H1 (cell line): Measurements from ENCODE around the gene DAAM1. TPM values are rescaled to one million over a fixed set of nuclear protein-coding genes. Genes with fewer than 3 reads are reported as not detected.

Experiments used
- CTCF ChIA-PET: fragments of 300-600 bp; sonication (Branson Sonifier 250); formaldehyde crosslinking; loops from one replicate; lab custom pipeline; 2021; ENCODE audit not compliant: partially characterized antibody; lab: Charles Lee
- POLR2A ChIA-PET: fragments of 300-600 bp; sonication (Branson Sonifier 250); formaldehyde crosslinking; loops from one replicate; lab custom pipeline; 2021; ENCODE audit warnings: inconsistent platforms; ENCODE audit not compliant: partially characterized antibody; lab: Charles Lee
- DNase-seq, 2 experiments: peaks; one replicate each; pipeline versions ENCODE4 v3.0.0 to v3.0.0-alpha.2; 2010 to 2022; ENCODE audit warnings: low spot score in 2 of 2, low read depth in 1 of 2, mixed read lengths in 1 of 2
- FAIRE-seq: peaks from 2 replicates; lab custom pipeline; 2011; peaks lifted over from hg19 to GRCh38; lab: Jason Lieb, UNC
- H2AFZ ChIP-seq: 2 replicates; pipeline ENCODE4 v1.8.1; 2012; ENCODE audit warnings: low read length, inconsistent platforms
- H2AK5ac ChIP-seq: 2 replicates; pipeline ENCODE4 v1.6.1; 2013; ENCODE audit warnings: low read depth, low read length
- H2BK120ac ChIP-seq: replicated peaks from 2 replicates; pipeline ENCODE3; 2013; ENCODE audit warnings: low read depth, low read length, inconsistent platforms
- H2BK12ac ChIP-seq: 2 replicates; pipeline ENCODE4 v1.6.1; 2013; ENCODE audit warnings: low read depth, low read length
- H2BK15ac ChIP-seq: 2 replicates; pipeline ENCODE4 v1.6.1; 2013; ENCODE audit warnings: low read length
- H2BK20ac ChIP-seq: 2 replicates; pipeline ENCODE4 v1.6.1; 2013; ENCODE audit warnings: low read length
- H2BK5ac ChIP-seq: 2 replicates; pipeline ENCODE4 v1.6.1; 2013; ENCODE audit warnings: low read depth, low read length
- H3K14ac ChIP-seq: 2 replicates; pipeline ENCODE4 v1.6.1; 2013; ENCODE audit warnings: inconsistent platforms; ENCODE audit not compliant: insufficient read length
- H3K18ac ChIP-seq: 2 replicates; pipeline ENCODE4 v1.6.1; 2013; ENCODE audit warnings: low read length; ENCODE audit errors: extremely low read depth
- H3K23ac ChIP-seq: 2 replicates; pipeline ENCODE4 v1.6.1; 2013; ENCODE audit warnings: inconsistent platforms; ENCODE audit not compliant: insufficient read length
- H3K23me2 ChIP-seq: 2 replicates; pipeline ENCODE4 v1.6.1; 2013; ENCODE audit warnings: low read depth, low read length
- H3K27ac ChIP-seq: 2 replicates; pipeline ENCODE4 v1.6.1; 2011; ENCODE audit warnings: low read depth, low read length, inconsistent platforms
- H3K27me3 ChIP-seq, 4 experiments: replicated peaks in 1 of 4; 1 replicate in 1 of 4; 2 replicates in 3 of 4; pipeline versions ENCODE4 v1.6.1 to v1.8.1; 2011 to 2013; ENCODE audit warnings: low read length in 3 of 4, mild to moderate bottlenecking in 3 of 4, inconsistent platforms in 2 of 4, mixed read lengths in 2 of 4, moderate library complexity in 1 of 4; ENCODE audit not compliant: control insufficient read depth in 3 of 4, insufficient read depth in 3 of 4; ENCODE audit errors: extremely low read depth in 1 of 4
- H3K36me3 ChIP-seq, 4 experiments: 2 replicates each; pipeline versions ENCODE4 v1.6.1 to v1.8.1; 2011 to 2013; ENCODE audit warnings: mild to moderate bottlenecking in 4 of 4, low read length in 3 of 4, moderate library complexity in 2 of 4, control low read depth in 1 of 4, inconsistent platforms in 1 of 4; ENCODE audit not compliant: insufficient read depth in 4 of 4, control insufficient read depth in 2 of 4
- H3K4ac ChIP-seq: replicated peaks from 2 replicates; pipeline ENCODE3; 2013; ENCODE audit warnings: low read length, low read depth, mixed read lengths, inconsistent platforms; ENCODE audit not compliant: insufficient read length
- H3K4me1 ChIP-seq, 4 experiments: replicated peaks in 1 of 4; 1 replicate in 1 of 4; 2 replicates in 3 of 4; pipeline versions ENCODE4 v1.6.1 to v1.8.1; 2011 to 2013; ENCODE audit warnings: low read length in 3 of 4, inconsistent platforms in 2 of 4, mixed read lengths in 1 of 4; ENCODE audit not compliant: insufficient read depth in 4 of 4, control insufficient read depth in 3 of 4
- H3K4me2 ChIP-seq, 2 experiments: 2 replicates each; pipeline versions ENCODE4 v1.6.1 to v1.8.1; 2011 to 2013; ENCODE audit warnings: low read depth in 2 of 2, low read length in 2 of 2, control low read depth in 1 of 2, inconsistent platforms in 1 of 2, mild to moderate bottlenecking in 1 of 2; ENCODE audit not compliant: insufficient read depth in 1 of 2
- H3K4me3 ChIP-seq, 4 experiments: fragments of 200-600, 300-600 bp in 1 of 4; sonication (generic), shearing (Covaris generic), sonication (Bioruptor Twin) in 1 of 4; 2 replicates each; pipeline versions ENCODE4 v1.5.1 to v1.8.1; 2011 to 2016; ENCODE audit warnings: low read length in 4 of 4, low read depth in 3 of 4, control low read depth in 2 of 4, inconsistent platforms in 2 of 4, mild to moderate bottlenecking in 2 of 4, mixed read lengths in 1 of 4, moderate library complexity in 1 of 4; ENCODE audit not compliant: insufficient read depth in 2 of 4; ENCODE audit errors: extremely low read depth in 1 of 4
- H3K56ac ChIP-seq: replicated peaks from 2 replicates; pipeline ENCODE3; 2013; ENCODE audit warnings: low read depth, mild to moderate bottlenecking, mixed read lengths, low read length, inconsistent platforms; ENCODE audit not compliant: insufficient read length
- H3K79me1 ChIP-seq: 2 replicates; pipeline ENCODE4 v1.6.1; 2013; ENCODE audit warnings: low read depth, low read length, control low read depth
- H3K79me2 ChIP-seq, 2 experiments: 2 replicates each; pipeline versions ENCODE4 v1.6.1 to v1.8.1; 2012 to 2013; ENCODE audit warnings: low read length in 2 of 2, mild to moderate bottlenecking in 2 of 2, inconsistent platforms in 1 of 2; ENCODE audit not compliant: insufficient read depth in 2 of 2, control insufficient read depth in 1 of 2
- H3K9ac ChIP-seq, 4 experiments: replicated peaks in 1 of 4; 1 replicate in 1 of 4; 2 replicates in 3 of 4; pipeline versions ENCODE4 v1.6.1 to v1.8.1; 2011 to 2013; ENCODE audit warnings: low read depth in 3 of 4, low read length in 3 of 4, control low read depth in 2 of 4, mild to moderate bottlenecking in 2 of 4, moderate library complexity in 2 of 4, inconsistent platforms in 1 of 4; ENCODE audit errors: extremely low read depth in 1 of 4
- H3K9me3 ChIP-seq, 2 experiments: 2 replicates each; pipeline versions ENCODE4 v1.6.1 to v1.8.1; 2012 to 2013; ENCODE audit warnings: mild to moderate bottlenecking in 2 of 2, moderate library complexity in 2 of 2, control low read depth in 1 of 2, inconsistent platforms in 1 of 2, low read depth in 1 of 2, low read length in 1 of 2, mixed read lengths in 1 of 2; ENCODE audit not compliant: insufficient read depth in 2 of 2
- H4K20me1 ChIP-seq, 2 experiments: replicated peaks in 1 of 2; 2 replicates each; pipeline versions ENCODE3 to v1.8.1; 2011 to 2013; ENCODE audit warnings: inconsistent platforms in 2 of 2, low read length in 2 of 2, mild to moderate bottlenecking in 1 of 2; ENCODE audit not compliant: insufficient read depth in 2 of 2, control insufficient read depth in 1 of 2
- H4K5ac ChIP-seq: 2 replicates; pipeline ENCODE4 v1.6.1; 2013; ENCODE audit warnings: low read length, low read depth, mixed read lengths, inconsistent platforms; ENCODE audit not compliant: insufficient read length
- H4K8ac ChIP-seq: 2 replicates; pipeline ENCODE4 v1.8.0; 2013; ENCODE audit warnings: mild to moderate bottlenecking, moderate library complexity, low read length, inconsistent platforms; ENCODE audit not compliant: insufficient read depth; ENCODE audit errors: extremely low read depth
- H4K91ac ChIP-seq: replicated peaks from 2 replicates; pipeline ENCODE3; 2013; ENCODE audit warnings: low read length, mixed read lengths, inconsistent platforms; ENCODE audit not compliant: insufficient read length
- BRCA1 ChIP-seq: IDR thresholded peaks from 2 replicates; pipeline ENCODE4 v1.6.1; 2012; ENCODE audit warnings: low read depth, low read length, improper control_type of control experiment
- CBX5 ChIP-seq: fragments of 300-800, 300-1000 bp; sonication (generic); IDR thresholded peaks from 2 replicates; pipeline ENCODE4 v1.7.1; 2016; ENCODE audit warnings: antibody characterized with exemption, low read length, low read depth
- CBX8 ChIP-seq: fragments of 300-800, 300-1000 bp; sonication (generic); IDR thresholded peaks from 2 replicates; pipeline ENCODE4 v1.7.1; 2016; ENCODE audit warnings: low read depth, low read length, borderline replicate concordance
- CHD1 ChIP-seq: IDR thresholded peaks from 2 replicates; pipeline ENCODE4 v1.6.1; 2012; ENCODE audit warnings: low read depth, low read length, improper control_type of control experiment
- EP300 ChIP-seq, 2 experiments: IDR thresholded peaks; 1 replicate in 1 of 2; 2 replicates in 1 of 2; pipeline ENCODE4 v1.6.1; 2011 to 2012; ENCODE audit warnings: low read depth in 2 of 2, low read length in 2 of 2, mild to moderate bottlenecking in 2 of 2, borderline replicate concordance in 1 of 2, inconsistent platforms in 1 of 2, moderate library complexity in 1 of 2
- RXRA ChIP-seq: IDR thresholded peaks from 2 replicates; pipeline ENCODE4 v1.6.1; 2011; ENCODE audit warnings: low read depth, mild to moderate bottlenecking, low read length, moderate library complexity; ENCODE audit not compliant: insufficient read depth
- SIN3A ChIP-seq, 2 experiments: IDR thresholded peaks in 1 of 2; conservative IDR thresholded peaks in 1 of 2; 2 replicates each; pipeline ENCODE4 v1.6.1; 2011 to 2012; ENCODE audit warnings: low read length in 2 of 2, improper control_type of control experiment in 1 of 2, low read depth in 1 of 2, mild to moderate bottlenecking in 1 of 2
- SIX5 ChIP-seq: IDR thresholded peaks from 2 replicates; pipeline ENCODE4 v1.6.1; 2011; ENCODE audit warnings: mild to moderate bottlenecking, low read depth, low read length
- SP4 ChIP-seq: IDR thresholded peaks from 2 replicates; pipeline ENCODE4 v1.6.1; 2012; ENCODE audit warnings: low read length, inconsistent platforms
- SUZ12 ChIP-seq: fragments of 200-600 bp; sonication (generic); IDR thresholded peaks from 2 replicates; pipeline ENCODE4 v1.6.1; 2012; ENCODE audit warnings: mild to moderate bottlenecking, inconsistent platforms, low read length, moderate library complexity, mixed read lengths
- TAF1 ChIP-seq: IDR thresholded peaks from 2 replicates; pipeline ENCODE4 v1.6.1; 2011; ENCODE audit warnings: mild to moderate bottlenecking, low read depth, low read length
- TAF7 ChIP-seq: optimal IDR thresholded peaks from 2 replicates; pipeline ENCODE3; 2011; ENCODE audit warnings: low read depth, mild to moderate bottlenecking, inconsistent platforms, low read length, moderate library complexity, borderline replicate concordance
- WGBS, 2 experiments: shearing (Covaris generic) in 1 of 2; methylation state at CpG; one replicate each; pipeline versions ENCODE4 v1.1.6 to v1.1.7; 2013 to 2015; ENCODE audit warnings: low lambda C conversion rate in 2 of 2, mixed read lengths in 2 of 2, inconsistent platforms in 1 of 2, low coverage in 1 of 2, missing lambda C conversion rate in 1 of 2; ENCODE audit not compliant: insufficient replicate concordance in 2 of 2, insufficient coverage in 1 of 2, insufficient read length in 1 of 2; ENCODE audit errors: extremely low coverage in 1 of 2, missing lambda C conversion rate in 1 of 2; 5-methylcytosine and 5-hydroxymethylcytosine counted together
- polyA plus RNA-seq, 7 experiments: library from polyadenylated mRNA; depleted of rRNA in 3 of 7; stranded (reverse) in 5 of 7; unstranded in 2 of 7; fragments of >200 nt in 5 of 7; fragments of 200-250 nt in 2 of 7; gene quantifications; 1 replicate in 5 of 7; 2 replicates in 1 of 7; 4 replicates in 1 of 7; pipeline versions ENCODE4 v1.2.1 to v1.2.3, GENCODE V29; 2011 to 2013; ENCODE audit warnings: missing spikeins in 2 of 7, mixed read lengths in 2 of 7
- total RNA-seq: library from RNA; stranded (reverse); fragmentation: NEBNext Ultra II Directional; extraction: Animal tissue kit (Norgen Biotek cat#: 25700); gene quantifications from 2 replicates; pipeline ENCODE4 v1.2.1, GENCODE V29; 2021

DAAM1 gene
- total and polyA plus RNA-seq, 2 of the 8 experiments (the other 6 are each of a cell fraction or from before 2014, with no cell fraction given) = 5.0 to 44.9 TPM

DNA sequence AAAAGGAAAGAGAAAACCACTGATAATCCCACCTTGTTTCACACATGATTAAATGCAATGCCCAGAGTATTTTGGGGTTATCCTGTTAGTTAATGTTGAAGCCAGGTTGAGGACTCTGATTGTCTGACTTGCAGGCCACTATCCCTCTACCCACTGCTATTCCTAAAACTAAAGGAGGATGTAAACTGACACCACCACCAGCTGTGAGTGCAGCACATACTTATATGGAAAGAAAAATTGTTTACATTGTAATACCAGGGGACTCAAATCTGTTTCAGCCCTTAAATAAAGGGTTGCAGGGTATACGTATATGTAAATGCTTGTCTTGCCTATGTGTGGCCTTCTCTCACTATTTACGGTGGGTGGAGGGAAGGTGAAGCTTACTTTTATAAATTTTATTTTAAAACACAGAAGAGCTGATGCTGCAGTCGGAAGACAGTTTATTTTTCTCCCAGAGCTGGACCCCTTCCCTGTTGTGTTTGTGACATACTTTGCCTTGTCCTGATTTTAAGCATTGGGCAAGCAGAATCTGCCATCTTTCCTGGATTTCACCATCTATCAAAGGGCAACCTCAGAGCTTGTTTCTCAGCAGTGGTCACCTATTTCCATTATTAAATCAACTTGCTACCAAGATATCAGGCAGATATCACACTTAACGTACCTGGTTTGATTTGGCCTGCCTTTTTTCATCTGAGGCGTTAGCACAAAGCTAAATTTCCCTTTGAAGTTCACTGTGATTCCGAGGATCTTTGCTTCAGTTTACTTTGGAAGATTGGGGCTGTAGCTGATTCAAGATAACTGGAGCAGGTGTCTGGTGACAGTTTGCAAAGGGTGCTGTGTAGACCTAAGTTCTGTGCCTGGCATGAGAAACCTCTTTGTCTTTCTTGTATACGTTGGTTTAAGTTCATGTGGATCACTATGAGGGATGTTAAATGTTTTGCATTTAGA lies 25.2 kb downstream of the DAAM1 start:
- 88% methylated on average over 7 of the region's 7 CpGs; no CpG with 5 or more reads in 1 of the 2 experiments for WGBS, 2 experiments
- Histone ChIP-seq H3K9ac (no peak overlapping the region), H3K79me2 (peaks cover 0 to 19% of the 10 kb centered on the region in 2 experiments; a peak in 2 of 4 replicates), H2AFZ (no peak overlapping the region), H4K91ac (no peak overlapping the region), H2BK15ac (no peak overlapping the region), H3K36me3 (no peaks in the 10 kb centered on the region), H2AK5ac (no peak overlapping the region), H3K4ac (no peak overlapping the region), H3K79me1 (peaks cover 5% of the 10 kb centered on the region), H3K4me1 (peaks cover 0 to 11% (median 8%) of the 10 kb centered on the region in 4 experiments; a peak in 3 of 7 replicates), H3K4me3 (no peak overlapping the region), H3K27ac (no peak overlapping the region), H4K8ac (no peak overlapping the region), H2BK5ac (no peak overlapping the region), H3K56ac (no peak overlapping the region), H3K27me3 (no peaks in the 10 kb centered on the region), H4K20me1 (no peaks in the 10 kb centered on the region), H2BK12ac (no peak overlapping the region)
- no peak for FAIRE-seq
- ChIA-PET POLR2A (no interaction called here), CTCF (interaction anchor here (1.2 kb wide), 1 partner anchor 17 kb away, joined by 3 read pairs; no protein-coding TSS in a partner anchor)
- no peak for DNase-seq
- TF ChIP-seq EP300 (IDR thresholded peaks at IDR 0.05; ENCODE audit: borderline replicate concordance in 1 of 2, low read depth in 2 of 2, low read length in 2 of 2) = no peak
- no peak for TF ChIP-seq SIN3A (conservative IDR thresholded peaks at IDR 0.05 in 1 of 2, IDR thresholded peaks at IDR 0.05 in 1 of 2; ENCODE audit: low read depth in 1 of 2, low read length in 2 of 2)
- TF ChIP-seq RXRA = no peak
- no peak for TF ChIP-seq TAF7
- TF ChIP-seq SUZ12 = no peak
- no peak for TF ChIP-seq SP4
- no peak for TF ChIP-seq TAF1
- TF ChIP-seq BRCA1 = no peak
- TF ChIP-seq CBX8 = no peak
- TF ChIP-seq CBX5 = no peak
- TF ChIP-seq CHD1 = no peak
- TF ChIP-seq SIX5 = no peak
- TF ChIP-seq, all 59 proteins: peak for 0
- Histone ChIP-seq H3K9me3 (no peaks in the 10 kb centered on the region), H3K23ac (no peak overlapping the region), H3K14ac (no peak overlapping the region), H3K18ac (no peak overlapping the region), H3K23me2 (no peaks in the 10 kb centered on the region), H2BK20ac (no peak overlapping the region), H4K5ac (no peak overlapping the region), H2BK120ac (no peak overlapping the region), H3K4me2 (no peak overlapping the region)
